GM19351 (cell line): Measurements from ENCODE around the gene MDN1.
"Not testable (repeated sequence)": the region's sequence is repeated elsewhere in the genome, so short reads cannot be mapped to it uniquely, and the experiment has no call there.

Source experiments
- ATAC-seq: cut with Tn5 transposase; IDR thresholded peaks from one replicate; pipeline ENCODE4 v1.9.1; 2021; ENCODE audit warnings: mild to moderate bottlenecking, moderate library complexity; ENCODE audit not compliant: unreplicated experiment

Gene MDN1

DNA sequence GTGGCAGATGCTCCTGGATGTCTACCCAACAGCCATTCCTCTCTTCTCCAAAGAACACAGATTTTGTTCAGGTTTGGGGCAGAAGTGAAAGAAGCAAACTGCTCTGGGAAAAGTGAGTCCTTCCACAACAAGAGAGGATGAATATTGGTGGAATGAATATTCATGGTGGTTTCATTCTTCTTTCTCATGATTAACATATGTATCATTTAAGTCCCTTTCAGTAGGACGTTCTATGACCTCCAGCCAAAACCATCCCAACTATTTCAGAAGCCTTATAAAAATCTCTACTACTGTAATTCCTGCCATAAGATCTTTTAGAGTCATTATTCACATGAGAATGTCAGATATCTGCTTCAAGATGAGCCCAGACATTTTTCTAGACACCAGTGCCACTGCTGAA is 44.4 kb downstream of the MDN1 start:
- ATAC-seq: no peak

- ATAC-seq: no peak
Observed at GRCh38 chr6:89769572-89769971, 50.0 kb downstream of the MDN1 start.

DNA sequence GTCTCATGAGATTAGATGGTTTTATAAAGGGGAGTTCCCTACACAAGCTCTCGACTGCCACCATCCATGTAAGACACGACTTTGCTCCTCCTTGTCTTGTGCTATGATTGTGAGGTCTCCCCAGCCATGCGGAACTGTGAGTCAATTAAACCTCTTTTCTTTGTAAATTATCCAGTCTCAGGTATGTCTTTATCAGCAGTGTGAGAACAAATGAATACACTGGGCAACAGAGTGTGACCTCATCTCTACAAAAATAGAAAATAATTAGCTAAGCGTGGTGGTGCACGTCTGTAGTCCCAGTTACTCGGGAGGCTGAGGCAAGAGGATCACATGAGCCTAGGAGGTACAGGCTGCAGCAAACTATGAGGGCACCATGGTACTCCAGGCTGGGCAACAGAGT is 51.3 kb downstream of the MDN1 start:
- ATAC-seq: no peak

GRCh38 chr6:89763550-89763949 is 56.0 kb downstream of the MDN1 start:
- ATAC-seq: no peak

GRCh38 chr6:89758830-89759229 is 60.8 kb downstream of the MDN1 start:
- ATAC-seq: no peak

DNA sequence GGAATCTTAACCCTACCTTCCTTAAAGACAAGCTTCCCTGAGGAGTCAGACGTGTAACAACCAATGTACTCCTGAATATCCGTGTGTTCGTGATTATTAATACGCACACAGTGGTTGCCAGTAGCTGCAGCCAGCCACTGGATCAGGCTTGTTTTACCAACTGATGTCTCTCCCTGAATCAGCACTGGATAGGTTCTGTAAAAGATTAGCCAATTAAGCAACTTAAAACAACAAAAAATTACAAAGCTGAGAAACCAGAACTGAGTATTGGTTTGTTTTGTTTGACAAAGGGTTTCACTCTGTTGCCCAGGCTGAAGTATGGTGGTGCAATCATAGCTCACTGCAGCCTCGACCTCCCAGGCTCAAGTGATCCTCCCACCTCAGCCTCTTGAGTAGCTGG is 69.3 kb downstream of the MDN1 start:
- no peak for ATAC-seq

- ATAC-seq: no peak
Observed at GRCh38 chr6:89749918-89750317, 69.7 kb downstream of the MDN1 start.

DNA sequence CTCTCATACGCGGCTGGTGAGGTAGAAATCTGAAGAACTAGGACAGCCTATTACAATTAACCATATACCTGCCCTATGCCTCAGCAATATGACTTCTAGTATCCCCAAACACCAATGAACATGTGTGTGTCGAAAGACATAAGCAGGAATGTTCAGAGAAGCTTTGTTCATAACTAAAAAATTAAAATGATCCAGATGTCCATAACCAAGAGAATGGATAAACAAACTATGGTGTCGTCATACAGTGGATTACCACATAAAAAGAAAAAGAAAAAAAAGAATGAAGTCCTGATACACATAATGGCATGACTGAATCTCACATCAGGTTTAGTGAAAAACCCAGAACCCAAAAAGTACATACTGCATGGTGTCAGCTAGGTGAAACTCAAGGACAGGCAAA is 73.9 kb downstream of the MDN1 start:
- no peak for ATAC-seq

GRCh38 chr6:89745096-89745495 is 74.5 kb downstream of the MDN1 start:
- no peak for ATAC-seq

DNA sequence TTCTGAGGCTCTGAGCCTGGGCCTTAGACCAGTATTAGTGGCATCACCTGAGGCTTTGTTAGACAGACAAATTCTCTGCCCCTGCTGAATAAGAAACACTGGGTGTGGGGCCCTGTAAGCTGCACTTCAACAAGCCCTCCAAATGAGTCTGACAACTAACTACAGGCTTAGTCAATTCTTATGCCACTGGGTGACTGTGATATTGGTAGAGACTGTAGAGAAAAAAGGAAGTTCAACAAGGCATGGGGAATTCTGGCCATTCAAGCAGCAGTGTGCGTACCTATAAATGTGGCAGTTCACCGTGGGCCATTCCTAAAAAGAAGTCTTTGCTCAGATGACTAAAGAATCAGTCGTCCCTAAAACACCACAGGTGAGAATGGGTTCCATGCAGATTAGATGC is 82.7 kb downstream of the MDN1 start:
- no peak for ATAC-seq

DNA sequence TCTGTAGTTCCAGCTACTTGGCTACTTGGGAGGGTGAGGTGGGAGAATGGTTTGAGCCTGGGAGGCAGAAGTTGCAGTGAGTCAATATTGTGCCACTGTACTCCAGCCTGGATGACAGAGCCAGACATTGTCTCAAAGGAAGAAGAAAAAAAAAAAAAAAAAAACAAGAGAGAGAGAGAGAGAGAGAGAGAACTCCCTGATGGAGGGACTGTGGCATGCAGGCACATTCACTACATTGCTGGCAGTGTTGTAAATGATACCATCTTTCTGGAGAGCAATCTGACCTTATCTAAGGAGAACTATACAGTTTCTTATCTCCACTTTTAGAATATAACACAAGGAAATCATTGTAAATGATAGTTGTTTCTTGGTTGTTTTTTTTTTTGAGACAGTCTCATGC is 85.1 kb downstream of the MDN1 start:
- no peak for ATAC-seq

DNA sequence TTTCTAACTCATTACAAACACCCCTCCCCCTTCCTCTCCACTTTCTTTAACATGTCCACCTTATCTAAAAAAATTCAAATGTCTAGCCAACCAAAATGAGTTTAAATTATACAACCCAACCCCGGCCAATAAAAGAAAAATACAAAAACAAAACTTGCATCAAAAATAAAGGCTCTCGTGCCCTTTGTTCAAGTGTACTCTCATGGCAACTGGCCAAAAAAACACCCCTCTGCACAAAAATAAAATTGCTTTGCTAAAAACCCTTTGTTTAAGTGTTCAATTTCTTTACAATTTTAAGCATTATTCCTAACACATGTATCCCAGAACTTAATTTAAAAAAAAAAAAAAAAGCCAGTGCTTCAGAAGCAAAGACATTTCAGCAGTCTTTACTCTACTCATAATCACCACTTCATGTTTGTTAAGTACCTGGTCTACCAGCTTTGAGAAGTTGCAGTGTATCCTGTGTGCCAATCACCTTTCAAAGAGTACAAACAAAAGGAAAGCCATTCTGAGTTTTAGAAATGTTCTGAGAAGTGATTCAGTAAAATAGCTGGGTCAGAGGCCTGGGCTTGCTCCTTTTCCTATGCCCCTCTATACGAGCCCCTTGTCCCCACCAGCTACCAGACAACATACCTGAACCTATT is 87.5 kb downstream of the MDN1 start:
- no peak for ATAC-seq

- not testable (repeated sequence) for ATAC-seq
Observed at GRCh38 chr6:89731262-89731661, 88.3 kb downstream of the MDN1 start.

- ATAC-seq: no peak
Observed at GRCh38 chr6:89729818-89730217, 89.8 kb downstream of the MDN1 start.

DNA sequence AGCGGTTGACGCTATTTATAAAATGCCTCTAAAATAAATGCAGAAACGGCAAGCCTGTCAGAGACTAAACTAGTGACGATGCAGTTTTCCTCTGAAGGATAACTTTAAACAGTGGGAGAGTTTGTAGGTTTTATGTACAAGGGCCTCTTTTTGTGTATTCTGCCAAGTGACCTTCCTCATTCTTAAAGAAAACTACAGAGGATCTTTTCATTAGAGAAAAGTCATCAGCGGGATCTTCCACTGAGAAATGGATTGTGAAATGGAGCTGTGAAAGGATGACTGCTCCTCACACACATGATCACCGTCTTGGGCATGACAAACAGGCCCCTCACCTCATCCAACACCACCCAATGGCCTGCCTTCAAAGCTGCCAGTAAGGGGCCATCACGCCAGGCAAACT is 92.1 kb downstream of the MDN1 start:
- ATAC-seq: no peak

GRCh38 chr6:89724981-89725380 is 94.6 kb downstream of the MDN1 start:
- no peak for ATAC-seq

- ATAC-seq: no peak
Observed at GRCh38 chr6:89723046-89723445, 96.5 kb downstream of the MDN1 start.

DNA sequence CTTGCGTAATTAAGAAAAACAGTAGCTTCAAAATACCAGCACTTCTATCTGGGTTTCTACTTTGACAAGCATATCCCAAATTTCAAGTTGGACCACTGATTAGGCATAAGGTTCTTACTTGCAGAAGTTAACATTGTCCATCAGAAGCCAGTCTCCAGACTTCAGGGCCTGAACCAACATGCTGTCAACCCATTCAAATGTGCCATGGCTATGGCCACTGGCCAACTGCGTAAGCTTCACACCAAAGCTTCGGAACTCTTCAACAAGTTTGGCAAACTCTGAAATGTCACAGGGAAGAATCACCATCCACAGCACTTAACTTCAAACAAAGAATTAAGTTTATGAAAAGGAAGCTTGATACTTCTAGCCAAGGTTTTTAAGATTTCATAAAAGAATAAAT is 103.1 kb downstream of the MDN1 start:
- no peak for ATAC-seq

DNA sequence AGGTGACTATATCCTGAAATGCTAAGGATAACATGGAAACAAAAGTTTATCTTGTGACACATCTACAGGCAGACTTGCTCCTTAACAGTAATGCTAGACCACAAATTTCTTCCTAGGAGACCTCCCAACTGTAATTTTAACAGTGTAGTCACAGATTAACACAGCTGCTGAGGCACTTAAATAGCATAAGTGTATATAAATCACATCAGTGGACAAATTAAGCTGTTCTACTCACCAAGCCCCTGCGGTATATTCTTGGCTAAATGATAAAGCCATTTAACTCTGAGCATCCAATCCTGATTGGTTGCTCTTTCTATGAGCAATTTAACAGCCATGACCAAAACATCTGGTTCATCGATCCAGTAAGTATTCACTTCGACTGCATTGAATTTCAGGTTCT is 107.8 kb downstream of the MDN1 start:
- ATAC-seq: no peak

- ATAC-seq: no peak
Observed at GRCh38 chr6:89708316-89708715, 111.3 kb downstream of the MDN1 start.

- ATAC-seq: no peak
Observed at GRCh38 chr6:89707766-89708165, 111.8 kb downstream of the MDN1 start.

- ATAC-seq: no peak
Observed at GRCh38 chr6:89706121-89706520, 113.5 kb downstream of the MDN1 start.

GRCh38 chr6:89703292-89703691 is 116.3 kb downstream of the MDN1 start:
- no peak for ATAC-seq
